HuH-7.5 (cell line): Measurements from ENCODE around the gene PMM2.

Experiments used
- DNase-seq: peaks from one replicate; pipeline ENCODE4 v3.0.0; 2011; ENCODE audit warnings: low spot score

PMM2 gene

GRCh38 chr16:8887952-8888560, 90.4 kb downstream of the PMM2 start:
- DNase-seq: no peak

- DNase-seq: no peak
Observed at GRCh38 chr16:8888951-8889892, 91.6 kb downstream of the PMM2 start.

- DNase-seq: no peak
Observed at GRCh38 chr16:8889893-8890548, 92.4 kb downstream of the PMM2 start.

GRCh38 chr16:8890549-8890921, 92.9 kb downstream of the PMM2 start:
- DNase-seq: no peak

- no peak for DNase-seq
Observed at GRCh38 chr16:8892101-8892575, 94.5 kb downstream of the PMM2 start.

- DNase-seq: no peak
Observed at GRCh38 chr16:8893426-8893825, 95.8 kb downstream of the PMM2 start.

- DNase-seq: no peak
Observed at GRCh38 chr16:8893976-8894690, 96.5 kb downstream of the PMM2 start.

- DNase-seq: no peak
Observed at GRCh38 chr16:8894736-8895334, 97.2 kb downstream of the PMM2 start.

- no peak for DNase-seq
Observed at GRCh38 chr16:8898660-8899318, 101.2 kb downstream of the PMM2 start.
